Astrocyte (in vitro differentiated cells and primary cell): ENCODE data around the gene NTM.
"Not testable (repeated sequence)": the region's sequence is repeated elsewhere in the genome, so short reads cannot be mapped to it uniquely, and the experiment has no call there.

Source experiments
- CTCF ChIP-seq: IDR thresholded peaks from 2 replicates; pipeline ENCODE4 v1.5.1; 2011; ENCODE audit warnings: low read depth, mild to moderate bottlenecking, inconsistent platforms, low read length, moderate library complexity; ENCODE audit not compliant: insufficient read depth
- EZH2 ChIP-seq: IDR thresholded peaks from 2 replicates; pipeline ENCODE4 v1.6.1; 2012; ENCODE audit warnings: mild to moderate bottlenecking, low read length, inconsistent platforms; ENCODE audit not compliant: insufficient read depth

GRCh38 chr11:131342442-131342841, 28.0 kb upstream of the NTM start:
- not testable (repeated sequence) for TF ChIP-seq CTCF, EZH2
